ENCODE results near the gene PCDHGB7.
"Not testable (repeated sequence)": the region's sequence is repeated elsewhere in the genome, so short reads cannot be mapped to it uniquely, and the experiment has no call there.

PCDHGB7 gene

GRCh38 chr5:141427783-141428426, 10.4 kb downstream of the PCDHGB7 start:
- no peaks in the 10 kb centered on the region for H4K20me1 ChIP-seq
- H3K9me3 ChIP-seq (replicated peaks in 1 of 11): peaks cover 42 to 64% (median 50%) of the 10 kb centered on the region in 11 experiments
- no peak for TF ChIP-seq Cebpa-rat (IDR thresholded peaks at IDR 0.05)
- H3K9ac ChIP-seq: no peak overlapping the region
- H3K27ac ChIP-seq: no peak overlapping the region
- peaks cover 0 to 5% (median 2%) of the 10 kb centered on the region in 10 experiments; a peak in 3 of 20 replicates for H3K4me1 ChIP-seq
- no peak overlapping the region for H3K4me3 ChIP-seq
- H3K4me2 ChIP-seq: no peak overlapping the region
- H3K27me3 ChIP-seq: peaks cover 0 to 3% (median 0%) of the 10 kb centered on the region in 11 experiments; a peak in 1 of 22 replicates
- peaks cover 9 to 44% (median 28%) of the 10 kb centered on the region in 11 experiments; a peak in 18 of 22 replicates for H3K36me3 ChIP-seq

- Histone ChIP-seq H3K27me3 (no peaks in the 10 kb centered on the region), H3K9ac (peak within 1 kb of the TSS; percentile 62 to 84 (median 77)), H4K20me1 (no peaks in the 10 kb centered on the region), H3K9me3 (replicated peaks in 1 of 11) (peaks cover 59 to 78% (median 65%) of the 10 kb centered on the region in 11 experiments), H3K4me2 (peak within 1 kb of the TSS; percentile 69 to 89 (median 82)), H3K4me3 (peak within 1 kb of the TSS; percentile 59 to 77 (median 68)), H3K36me3 (peaks cover 13 to 48% (median 29%) of the 10 kb centered on the region in 11 experiments; a peak in 18 of 22 replicates), H3K27ac (peak within 1 kb of the TSS in 10 of 11 experiments; percentile 37 to 85 (median 76); a peak in 20 of 22 replicates), H3K4me1 (peaks cover 0 to 11% (median 2%) of the 10 kb centered on the region in 10 experiments; a peak in 3 of 20 replicates)
- TF ChIP-seq Cebpa-rat (IDR thresholded peaks at IDR 0.05): no peak
These were observed 13.0 kb downstream of the PCDHGB7 start, which contains the start of gene PCDHGA12 for GRCh38 chr5:141430332-141431113. PCDHGA12 (plus strand) TSS chr5:141430507; CDS start chr5:141430760, 253 bp downstream.

- Histone ChIP-seq H3K27ac (peak overlapping the region in 10 of 11 experiments; percentile 37 to 85 (median 76); a peak in 20 of 22 replicates), H3K4me2 (peak overlapping the region; percentile 69 to 89 (median 82)), H4K20me1 (no peaks in the 10 kb centered on the region), H3K9me3 (replicated peaks in 1 of 11) (peaks cover 63 to 78% (median 68%) of the 10 kb centered on the region in 11 experiments), H3K36me3 (peaks cover 13 to 45% (median 23%) of the 10 kb centered on the region in 11 experiments; a peak in 18 of 22 replicates), H3K9ac (peak overlapping the region; percentile 62 to 84 (median 77)), H3K27me3 (no peaks in the 10 kb centered on the region), H3K4me3 (peak overlapping the region; percentile 59 to 77 (median 68)), H3K4me1 (peaks cover 0 to 11% (median 2%) of the 10 kb centered on the region in 10 experiments; a peak in 3 of 20 replicates)
- no peak for TF ChIP-seq Cebpa-rat (IDR thresholded peaks at IDR 0.05)
These were observed 13.8 kb downstream of the PCDHGB7 start for GRCh38 chr5:141431286-141431685.

GRCh38 chr5:141432308-141432707, 14.8 kb downstream of the PCDHGB7 start:
- not testable (repeated sequence) for H3K27me3 ChIP-seq, H4K20me1 ChIP-seq, H3K27ac ChIP-seq, H3K4me2 ChIP-seq, H3K9ac ChIP-seq
- Histone ChIP-seq H3K36me3 (peaks cover 9 to 35% (median 16%) of the 10 kb centered on the region in 11 experiments; a peak in 18 of 22 replicates), H3K4me1 (peaks cover 0 to 11% (median 2%) of the 10 kb centered on the region in 10 experiments; a peak in 3 of 20 replicates), H3K4me3 (peak overlapping the region in 7 of 10 experiments; percentile 7 to 77 (median 68); a peak in 11 of 20 replicates), H3K9me3 (replicated peaks in 1 of 11) (peaks cover 53 to 78% (median 72%) of the 10 kb centered on the region in 11 experiments)

- peak overlapping the region in 2 of 11 experiments; percentile 1 to 24; a peak in 2 of 22 replicates for H3K4me2 ChIP-seq
- not testable (repeated sequence) for H3K27ac ChIP-seq, H4K20me1 ChIP-seq, H3K27me3 ChIP-seq, H3K9ac ChIP-seq
- peaks cover 0 to 11% (median 2%) of the 10 kb centered on the region in 10 experiments; a peak in 3 of 20 replicates for H3K4me1 ChIP-seq
- peak overlapping the region in 3 of 10 experiments; percentile 14 to 33 (median 24); a peak in 3 of 20 replicates for H3K4me3 ChIP-seq
- H3K36me3 ChIP-seq: peaks cover 5 to 31% (median 13%) of the 10 kb centered on the region in 11 experiments; a peak in 18 of 22 replicates
- H3K9me3 ChIP-seq (replicated peaks in 1 of 11): peaks cover 52 to 78% (median 72%) of the 10 kb centered on the region in 11 experiments
These were observed 15.2 kb downstream of the PCDHGB7 start for GRCh38 chr5:141432726-141433125.

GRCh38 chr5:141434006-141434405, 16.5 kb downstream of the PCDHGB7 start:
- H3K9me3 ChIP-seq (replicated peaks in 1 of 11): peaks cover 46 to 78% (median 67%) of the 10 kb centered on the region in 11 experiments
- peaks cover 0 to 11% (median 2%) of the 10 kb centered on the region in 10 experiments; a peak in 3 of 20 replicates for H3K4me1 ChIP-seq
- H4K20me1 ChIP-seq: no peaks in the 10 kb centered on the region
- H3K4me2 ChIP-seq: peak overlapping the region in 1 of 11 experiments; percentile 7; a peak in 1 of 22 replicates
- no peak for TF ChIP-seq Cebpa-rat (IDR thresholded peaks at IDR 0.05)
- H3K27me3 ChIP-seq: no peaks in the 10 kb centered on the region
- peaks cover 0 to 24% (median 13%) of the 10 kb centered on the region in 11 experiments; a peak in 10 of 22 replicates for H3K36me3 ChIP-seq
- peak overlapping the region in 1 of 10 experiments; percentile 19; a peak in 2 of 20 replicates for H3K4me3 ChIP-seq
- H3K9ac ChIP-seq: no peak overlapping the region
- H3K27ac ChIP-seq: no peak overlapping the region

GRCh38 chr5:141437221-141437620, 19.7 kb downstream of the PCDHGB7 start:
- no peak for TF ChIP-seq Cebpa-rat (IDR thresholded peaks at IDR 0.05)
- no peak overlapping the region for H3K4me3 ChIP-seq
- no peak overlapping the region for H3K27ac ChIP-seq
- peaks cover 60 to 94% (median 82%) of the 10 kb centered on the region in 11 experiments for H3K9me3 ChIP-seq (replicated peaks in 1 of 11)
- peaks cover 0 to 15% (median 0%) of the 10 kb centered on the region in 10 experiments; a peak in 4 of 20 replicates for H3K4me1 ChIP-seq
- H3K27me3 ChIP-seq: no peaks in the 10 kb centered on the region
- no peaks in the 10 kb centered on the region for H4K20me1 ChIP-seq
- H3K9ac ChIP-seq: no peak overlapping the region
- H3K4me2 ChIP-seq: no peak overlapping the region
- peaks cover 0 to 40% (median 29%) of the 10 kb centered on the region in 11 experiments; a peak in 18 of 22 replicates for H3K36me3 ChIP-seq

GRCh38 chr5:141439411-141440141, 22.1 kb downstream of the PCDHGB7 start:
- Histone ChIP-seq H3K9ac (no peak overlapping the region), H4K20me1 (no peaks in the 10 kb centered on the region), H3K27me3 (no peaks in the 10 kb centered on the region), H3K4me1 (peaks cover 0 to 16% (median 0%) of the 10 kb centered on the region in 10 experiments; a peak in 7 of 20 replicates), H3K4me2 (no peak overlapping the region), H3K27ac (no peak overlapping the region), H3K9me3 (replicated peaks in 1 of 11) (peaks cover 38 to 73% (median 60%) of the 10 kb centered on the region in 11 experiments), H3K4me3 (no peak overlapping the region), H3K36me3 (peaks cover 0 to 31% (median 19%) of the 10 kb centered on the region in 11 experiments; a peak in 16 of 22 replicates)
- no peak for TF ChIP-seq Cebpa-rat (IDR thresholded peaks at IDR 0.05)

Measured in BLaER1 treated with 17β-estradiol and CSF1 and Interleukin-3, amounts not matched to agents 10 nM and 100 nM (cell line).